22Rv1 (cell line): Measurements from ENCODE around the gene CD274.
A peak's percentile ranks its signal among the peaks of the same experiment; 100 is the strongest.
"Not testable (repeated sequence)": the region's sequence is repeated elsewhere in the genome, so short reads cannot be mapped to it uniquely, and the experiment has no call there.

Source experiments
- H3K27ac ChIP-seq: fragments of 450-650 bp; 2 replicates; pipeline ENCODE4 v1.5.1; 2017
- CTCF ChIP-seq: fragments of 450-650 bp; IDR thresholded peaks from 2 replicates; pipeline ENCODE4 v1.5.1; 2017; ENCODE audit warnings: mild to moderate bottlenecking
- ZFX ChIP-seq: fragments of 450-650 bp; IDR thresholded peaks from 2 replicates; pipeline ENCODE4 v1.6.1; 2017; ENCODE audit warnings: antibody characterized with exemption, borderline replicate concordance

The CD274 gene

GRCh38 chr9:5422276-5422675, 28.1 kb upstream of the CD274 start:
- TF ChIP-seq ZFX (no peak), CTCF (no peak)
- H3K27ac ChIP-seq, result no peak overlapping the region

DNA sequence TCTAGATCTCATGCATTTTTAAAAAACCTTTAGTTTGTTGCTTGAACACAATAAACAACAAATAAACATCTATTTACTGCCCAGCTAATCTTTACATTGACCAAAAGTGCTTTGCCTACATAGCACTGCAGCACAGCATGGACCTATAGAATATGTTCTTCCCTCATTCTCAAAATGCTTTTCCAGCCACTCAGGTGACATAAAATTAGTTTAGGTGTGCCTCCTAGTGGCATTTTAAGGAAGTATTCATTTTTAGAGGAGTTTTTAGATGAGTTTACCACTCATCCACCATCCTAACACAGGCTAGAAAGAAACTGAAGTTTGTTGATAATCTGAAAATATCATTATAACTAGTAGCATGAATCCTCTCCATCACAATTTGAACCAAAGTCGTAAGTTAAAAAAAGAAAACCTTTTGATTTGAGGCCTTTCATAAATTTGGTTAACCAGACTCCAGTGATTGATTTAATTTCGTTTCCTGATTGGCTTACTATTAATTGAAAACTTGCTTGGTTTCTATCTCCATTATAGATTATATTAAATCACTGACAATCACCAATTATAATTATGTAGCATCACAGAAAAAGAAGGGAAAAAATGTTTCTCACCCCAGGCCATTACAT, 25.2 kb upstream of the CD274 start:
- no peak overlapping the region for H3K27ac ChIP-seq
- TF ChIP-seq ZFX, result no peak
- TF ChIP-seq CTCF, result peak; percentile 79

GRCh38 chr9:5427005-5427404, 23.3 kb upstream of the CD274 start:
- H3K27ac ChIP-seq, result no peak overlapping the region
- no peak for TF ChIP-seq ZFX
- no peak for TF ChIP-seq CTCF

DNA sequence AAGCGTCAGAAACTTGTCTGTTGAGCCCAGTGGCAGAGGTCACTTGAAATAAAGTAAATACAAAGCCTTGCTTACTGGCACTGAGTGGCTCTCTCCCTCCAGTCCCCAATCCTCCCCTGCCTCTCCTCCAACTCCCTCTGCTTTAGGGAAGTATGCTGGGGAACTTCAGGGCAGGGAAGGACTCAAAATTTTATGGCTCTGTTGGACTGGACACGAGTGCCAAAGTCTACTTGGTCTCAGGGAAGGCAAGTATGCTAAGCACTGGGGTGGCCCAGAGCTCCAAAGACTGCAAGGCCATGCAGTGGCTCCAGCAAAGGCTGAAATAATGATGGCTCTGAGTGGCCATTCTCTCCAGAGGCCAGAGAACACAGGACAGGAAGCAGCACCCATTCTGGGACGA, 22.2 kb upstream of the CD274 start:
- H3K27ac ChIP-seq, result no peak overlapping the region
- TF ChIP-seq ZFX (no peak), CTCF (no peak)

DNA sequence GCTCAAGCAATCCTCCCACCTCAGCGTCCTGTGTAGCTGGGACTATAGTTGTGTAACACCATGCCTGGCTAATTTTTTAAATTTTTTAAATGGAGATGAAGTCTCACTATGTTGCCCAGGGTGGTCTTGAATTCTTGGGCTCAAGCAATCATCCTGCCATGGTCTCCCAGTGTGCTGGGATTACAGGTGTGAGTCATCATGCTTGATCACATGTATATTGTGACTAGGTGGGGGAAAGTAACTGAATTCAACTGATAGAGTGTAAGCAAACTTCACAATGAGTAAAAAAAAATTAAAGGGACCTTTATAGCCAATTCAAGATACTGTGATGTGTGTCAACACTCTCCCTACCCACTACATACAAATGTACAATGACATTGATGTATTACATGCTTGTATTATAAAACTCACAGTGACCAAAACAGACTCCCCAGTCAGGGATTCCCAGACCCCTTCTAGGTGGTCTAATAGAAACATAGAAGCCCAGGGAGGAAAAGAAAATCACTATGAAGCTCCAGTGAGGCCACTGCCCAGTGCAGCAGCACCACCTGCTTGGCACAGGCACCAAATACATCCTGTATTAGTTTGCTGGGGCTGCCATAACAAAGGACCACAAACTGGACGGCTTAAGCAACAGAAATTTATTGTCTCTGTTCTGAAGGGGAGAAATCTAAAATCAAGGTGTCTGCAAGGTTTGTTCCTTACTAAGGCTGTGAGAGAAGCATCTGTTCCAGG, 21.4 kb upstream of the CD274 start:
- no peak overlapping the region for H3K27ac ChIP-seq

GRCh38 chr9:5429873-5430564, 20.3 kb upstream of the CD274 start:
- no peak for TF ChIP-seq ZFX
- TF ChIP-seq CTCF, result no peak
- no peak overlapping the region for H3K27ac ChIP-seq

More for the DNA sequence above, 21.4 kb upstream of the CD274 start:
- TF ChIP-seq ZFX, result no peak
- no peak for TF ChIP-seq CTCF

DNA sequence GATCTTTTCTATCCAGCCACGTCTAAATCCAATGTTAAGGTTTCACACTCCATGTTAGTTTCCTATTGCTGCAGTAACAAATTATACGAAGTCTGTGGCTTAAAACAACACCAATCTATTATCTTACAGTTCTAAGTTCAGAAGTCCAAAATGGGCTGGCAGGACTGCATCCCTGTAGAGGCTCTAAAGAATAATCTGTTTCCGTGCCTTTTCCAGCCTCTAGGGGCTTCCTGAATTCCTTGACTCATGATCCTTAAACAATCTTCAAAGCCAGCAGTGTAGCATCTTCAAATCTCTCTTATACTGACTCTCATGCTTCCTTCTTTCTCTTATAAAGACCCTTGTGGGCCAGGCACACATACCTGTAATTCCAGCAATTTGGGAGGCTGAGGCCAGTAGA, 19.4 kb upstream of the CD274 start:
- no peak overlapping the region for H3K27ac ChIP-seq
- TF ChIP-seq ZFX (no peak), CTCF (no peak)

DNA sequence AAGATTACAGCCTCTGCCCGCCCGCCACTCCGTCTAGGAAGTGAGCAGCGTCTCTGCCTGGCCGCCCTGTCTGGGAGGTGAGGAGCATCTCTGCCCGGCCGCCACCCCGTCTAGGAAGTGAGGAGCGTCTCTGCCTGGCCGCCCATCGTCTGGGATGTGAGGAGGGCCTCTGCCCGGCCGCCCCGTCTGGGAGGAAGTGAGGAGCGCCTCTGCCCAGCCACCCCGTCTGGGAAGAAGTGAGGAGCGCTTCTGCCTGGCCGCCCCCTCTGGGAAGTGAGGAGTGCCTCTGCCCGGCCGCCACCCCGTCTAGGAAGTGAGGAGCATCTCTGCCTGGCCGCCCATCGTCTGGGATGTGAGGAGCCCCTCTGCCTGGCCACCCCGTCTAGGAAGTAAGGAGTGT, 17.5 kb upstream of the CD274 start:
- not testable (repeated sequence) for H3K27ac ChIP-seq

GRCh38 chr9:5433328-5433727, 17.0 kb upstream of the CD274 start:
- not testable (repeated sequence) for H3K27ac ChIP-seq

DNA sequence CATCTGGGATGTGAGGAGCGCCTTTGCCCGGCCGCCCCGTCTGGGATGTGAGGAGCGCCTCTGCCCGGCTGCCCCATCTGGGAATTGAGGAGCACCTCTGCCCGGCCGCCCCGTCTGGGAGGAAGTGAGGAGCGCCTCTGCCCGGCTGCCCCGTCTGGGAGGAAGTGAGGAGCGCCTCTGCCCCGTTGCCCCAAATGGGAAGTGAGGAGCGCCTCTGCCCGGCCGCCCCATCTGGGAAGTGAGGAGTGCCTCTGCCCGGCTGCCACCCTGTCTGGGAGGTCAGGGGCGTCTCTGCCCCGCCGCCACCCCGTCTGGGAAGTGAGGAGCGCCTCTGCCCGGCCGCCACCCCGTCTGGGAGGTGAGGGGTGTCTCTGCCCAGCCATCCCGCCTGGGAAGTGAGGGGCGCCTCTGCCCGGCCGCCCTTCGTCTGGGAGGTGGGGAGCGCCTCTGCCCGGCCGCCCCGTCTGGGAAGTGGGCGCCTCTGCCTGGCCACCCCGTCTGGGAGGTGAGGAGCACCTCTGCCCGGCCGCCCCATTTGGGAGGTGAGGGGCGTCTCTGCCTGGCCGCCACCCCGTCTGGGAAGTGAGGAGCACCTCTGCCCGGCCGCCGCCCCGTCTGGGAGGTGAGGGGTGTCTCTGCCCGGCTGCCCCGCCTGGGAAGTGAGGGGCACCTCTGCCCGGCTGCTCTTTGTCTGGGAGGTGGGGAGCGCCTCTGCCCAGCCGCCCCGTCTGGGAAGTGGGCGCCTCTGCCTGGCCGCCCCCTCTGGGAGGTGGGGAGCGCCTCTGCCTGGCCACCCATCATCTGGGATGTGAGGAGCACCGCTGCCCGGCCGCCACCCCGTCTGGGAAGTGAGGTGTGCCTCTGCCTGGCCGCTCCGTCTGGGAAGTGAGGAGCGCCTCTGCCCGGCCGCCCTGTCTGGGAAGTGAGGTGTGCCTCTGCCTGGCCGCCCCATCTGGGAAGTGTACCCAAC, 16.2 kb upstream of the CD274 start:
- H3K27ac ChIP-seq, result not testable (repeated sequence)
